HG02678 (cell line): ENCODE measurements around the gene CCDC71.

ENCODE experiments used
- ATAC-seq: cut with Tn5 transposase; IDR thresholded peaks from one replicate; pipeline ENCODE4 v1.9.1; 2021; ENCODE audit warnings: mild to moderate bottlenecking, moderate library complexity; ENCODE audit not compliant: unreplicated experiment

Gene CCDC71

DNA sequence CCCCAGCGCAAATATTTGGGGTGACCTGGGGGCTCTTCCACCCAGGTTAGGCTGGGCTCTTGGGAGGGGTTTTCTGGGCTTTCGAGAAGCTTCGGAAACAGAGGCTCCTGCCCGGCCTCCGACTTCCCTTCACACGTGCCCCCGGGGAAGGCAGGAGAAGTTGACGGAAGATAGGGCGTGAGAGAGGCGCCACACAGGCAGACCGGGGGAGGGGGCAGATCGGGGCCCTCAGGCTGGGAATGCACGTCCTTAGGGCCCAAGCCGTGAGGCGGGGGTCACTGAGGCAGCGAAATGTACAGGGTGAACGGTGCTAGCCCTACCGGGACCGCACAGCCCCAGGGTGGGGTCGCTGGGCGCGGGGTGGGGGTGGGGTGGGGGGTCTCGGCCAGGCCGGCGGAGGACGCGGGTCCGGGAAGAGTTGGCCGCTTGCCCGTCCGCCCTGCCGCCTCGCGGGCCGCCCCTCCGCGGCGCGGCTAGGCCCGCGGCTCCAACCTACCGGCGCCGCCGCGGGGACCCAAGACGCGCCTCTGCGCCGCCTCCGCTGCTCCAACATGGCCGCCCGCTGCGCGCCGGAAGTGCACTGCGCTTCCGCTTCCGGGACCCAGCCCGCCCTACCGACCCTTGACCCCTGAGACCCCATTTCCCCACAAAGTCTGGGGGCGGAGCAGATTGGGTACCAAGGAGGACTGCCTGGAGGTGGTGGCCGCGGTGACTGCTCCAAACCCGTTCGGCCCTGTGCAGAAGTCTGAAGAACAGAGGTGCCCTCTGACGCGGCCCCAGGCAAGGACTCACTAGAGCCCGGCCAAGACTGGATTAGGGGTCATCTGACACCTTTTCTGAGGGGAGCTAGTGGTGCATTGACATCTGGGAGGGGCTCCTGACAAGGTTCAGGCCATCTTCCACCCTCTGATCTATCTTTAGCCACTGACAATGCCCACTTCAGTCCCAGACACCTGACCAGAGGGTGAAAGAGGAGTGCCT, at the start of gene CCDC71:
TSS of gene CCDC71 (minus strand) at position 561 of the 981 bp plus-strand sequence. CDS start 2,123 bp downstream, outside the sequence.
- peak; percentile 70 for ATAC-seq

DNA sequence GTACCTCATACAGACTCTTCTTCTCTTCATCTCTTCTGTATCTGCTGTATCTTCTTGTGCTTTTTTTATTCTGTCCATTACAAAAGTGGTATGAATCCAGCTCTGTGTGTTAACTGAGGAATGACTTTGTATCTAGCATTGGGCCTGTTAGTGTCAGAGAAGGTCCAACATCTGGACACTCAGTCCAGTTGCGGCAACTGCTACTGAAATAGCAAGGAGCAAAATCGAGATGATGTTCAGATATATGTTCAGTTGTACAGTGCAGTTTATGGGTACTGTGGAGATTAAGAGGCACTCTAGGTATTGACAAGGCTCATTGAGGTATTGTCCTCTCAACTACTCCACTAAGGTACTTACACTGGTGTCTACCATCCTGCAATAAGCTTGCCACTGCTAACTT, 47.9 kb upstream of the CCDC71 start:
- ATAC-seq = no peak

DNA sequence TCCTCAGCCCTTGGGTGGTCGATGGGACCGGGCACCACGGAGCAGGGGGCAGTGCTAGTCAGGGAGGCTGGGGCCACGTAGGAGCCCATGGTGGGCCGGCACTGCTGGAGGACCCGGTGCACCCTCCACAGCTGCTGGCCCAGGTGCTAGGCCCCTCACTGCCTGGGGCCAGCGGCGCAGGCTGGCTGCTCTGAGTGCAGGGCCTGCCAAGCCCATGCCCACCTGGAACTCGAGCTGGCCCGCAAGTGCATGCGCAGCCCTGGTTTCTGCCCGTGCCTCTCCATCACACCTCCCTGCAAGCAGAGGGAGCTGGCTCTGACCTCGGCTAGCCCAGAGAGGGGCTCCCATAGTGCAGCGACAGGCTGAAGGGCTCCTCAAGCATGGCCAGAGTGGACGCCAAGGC, 47.4 kb upstream of the CCDC71 start:
- ATAC-seq = no peak

DNA sequence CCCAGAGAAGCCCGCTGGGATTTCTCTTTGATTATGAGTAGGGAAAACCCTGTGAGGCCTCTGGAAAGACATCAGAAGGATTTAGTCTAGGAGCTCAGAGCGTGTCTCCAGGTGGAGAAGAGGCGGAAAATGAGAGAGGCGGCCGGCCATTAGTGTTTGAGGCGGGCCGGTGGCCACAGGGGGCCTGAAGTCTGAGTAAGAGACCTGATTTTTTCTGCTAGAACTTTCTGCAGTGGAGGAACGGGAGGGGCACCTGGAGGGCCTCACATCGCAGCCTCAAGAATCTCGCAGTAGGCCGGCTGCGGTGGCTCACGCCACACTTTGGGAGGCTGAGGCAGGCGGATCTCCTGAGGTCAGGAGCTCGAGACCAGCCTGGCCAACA, 33.8 kb upstream of the CCDC71 start:
- no peak for ATAC-seq

DNA sequence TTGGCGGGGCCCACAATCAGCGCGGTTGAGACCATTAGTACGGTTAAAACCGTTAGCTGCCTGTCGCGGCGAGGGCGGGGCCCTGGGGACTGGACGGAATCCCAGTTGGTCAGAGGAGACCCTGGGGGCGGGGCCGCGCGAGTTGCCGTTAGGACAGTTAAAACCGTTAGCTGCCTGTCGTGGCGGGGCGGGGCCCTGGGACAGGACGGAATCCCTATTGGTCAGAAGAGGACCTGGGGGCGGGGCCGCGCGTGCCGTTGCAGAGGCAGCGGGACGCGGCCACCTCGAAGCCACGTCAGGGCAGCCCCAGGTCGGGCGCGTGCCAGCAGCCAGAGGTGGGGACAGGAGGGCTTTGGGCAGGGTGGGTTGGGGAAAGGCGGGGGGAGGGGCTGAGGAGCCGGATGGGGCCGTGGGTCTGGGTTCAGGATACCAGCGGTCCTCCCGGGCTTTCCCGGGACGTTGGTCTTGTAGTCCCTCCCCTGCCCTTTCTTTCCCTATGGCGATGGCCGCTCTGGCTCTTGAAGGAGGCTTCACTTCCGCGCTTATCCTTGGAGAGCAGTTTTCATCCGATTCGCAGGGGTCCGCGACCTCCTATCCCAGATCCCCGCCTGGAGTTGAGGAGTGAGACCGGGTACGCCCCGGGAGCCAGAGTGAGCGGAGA, 33.2 kb upstream of the CCDC71 start:
- no peak for ATAC-seq

DNA sequence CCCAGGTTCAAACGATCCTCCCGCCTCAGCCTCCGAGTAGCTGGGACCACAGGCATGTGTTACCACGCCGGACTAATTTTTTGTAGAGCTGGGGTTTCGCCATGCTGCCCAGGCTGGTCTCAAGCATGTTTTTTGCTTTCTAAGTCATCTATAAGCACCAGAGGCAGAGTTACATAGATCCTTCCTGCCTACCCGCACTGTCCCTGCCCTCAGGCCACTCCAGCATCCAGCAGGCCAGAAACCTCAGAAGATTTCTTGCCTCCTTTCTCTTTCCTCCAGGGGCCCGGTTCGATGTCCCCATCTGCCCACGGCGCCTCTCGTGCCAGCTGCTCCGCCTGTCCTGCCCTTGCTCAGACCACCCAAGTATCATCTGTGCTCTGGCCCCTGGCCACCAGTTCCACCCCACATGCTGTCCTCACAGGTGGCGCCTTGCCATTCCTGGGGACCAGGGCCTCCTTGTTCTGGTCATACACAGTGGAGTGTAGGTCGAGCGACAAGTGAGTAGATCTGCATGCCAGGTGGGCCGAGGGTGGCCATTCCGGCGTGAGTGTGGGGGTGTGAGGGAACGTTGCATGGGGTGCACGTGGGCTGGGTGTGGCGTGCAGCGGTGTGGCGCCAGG, 32.6 kb upstream of the CCDC71 start:
- ATAC-seq = no peak

DNA sequence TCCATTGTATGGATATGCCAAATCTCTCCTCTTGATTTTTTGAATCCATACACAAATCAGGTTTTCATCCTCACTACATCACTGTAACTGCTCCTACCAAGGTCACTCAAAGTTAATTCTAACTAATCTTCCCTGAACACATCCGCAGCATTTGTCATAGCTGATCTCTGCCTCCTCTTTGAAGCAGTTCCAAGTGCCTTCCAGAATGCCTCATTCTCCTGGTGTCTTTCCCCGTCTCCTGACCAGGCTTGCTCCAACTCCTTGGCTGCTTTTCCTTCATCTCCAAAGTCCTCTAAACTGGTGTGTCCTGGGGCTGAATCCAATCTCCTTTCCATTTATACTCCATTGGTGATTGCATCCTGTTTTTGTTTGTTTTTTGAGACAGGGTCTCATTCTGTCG, 32.0 kb upstream of the CCDC71 start:
- ATAC-seq = no peak

DNA sequence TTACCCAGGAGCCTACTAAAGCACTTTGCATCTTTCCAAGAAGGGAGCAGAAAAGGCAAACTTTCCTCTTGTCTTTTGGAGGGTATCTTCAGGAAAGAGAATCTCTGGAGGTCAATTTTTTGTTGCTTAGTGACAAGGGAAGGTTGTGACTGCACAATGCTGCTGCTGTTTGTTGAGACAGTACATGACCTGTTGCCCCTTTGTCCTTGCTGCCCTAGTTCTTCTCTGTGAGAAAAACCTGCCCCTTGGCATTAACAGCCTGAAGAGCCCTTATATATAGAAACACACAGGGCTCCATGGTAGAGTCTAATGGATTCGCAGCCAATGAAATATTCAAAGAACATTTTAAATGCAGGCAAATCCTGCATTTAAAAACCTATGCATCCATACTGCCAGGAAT, 25.6 kb upstream of the CCDC71 start:
- ATAC-seq = no peak

DNA sequence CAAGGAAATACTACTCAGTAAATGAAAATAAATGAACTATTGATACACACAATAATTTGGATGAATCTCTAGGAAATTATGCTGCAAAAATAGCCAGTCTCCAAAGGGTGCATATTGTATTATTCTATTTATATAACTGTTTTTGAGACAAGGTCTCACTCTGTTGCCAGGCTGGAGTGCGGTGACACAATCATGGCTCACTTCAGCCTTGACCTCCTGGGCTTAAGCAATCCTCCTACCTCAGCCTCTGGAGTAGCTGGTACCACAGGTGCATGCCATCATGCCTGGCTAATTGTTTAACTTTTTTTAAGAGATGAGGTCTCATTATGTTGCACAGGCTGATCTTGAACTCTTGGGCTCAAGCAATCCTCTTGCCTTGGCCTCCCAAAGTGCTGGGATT, 17.7 kb upstream of the CCDC71 start:
- ATAC-seq = no peak

DNA sequence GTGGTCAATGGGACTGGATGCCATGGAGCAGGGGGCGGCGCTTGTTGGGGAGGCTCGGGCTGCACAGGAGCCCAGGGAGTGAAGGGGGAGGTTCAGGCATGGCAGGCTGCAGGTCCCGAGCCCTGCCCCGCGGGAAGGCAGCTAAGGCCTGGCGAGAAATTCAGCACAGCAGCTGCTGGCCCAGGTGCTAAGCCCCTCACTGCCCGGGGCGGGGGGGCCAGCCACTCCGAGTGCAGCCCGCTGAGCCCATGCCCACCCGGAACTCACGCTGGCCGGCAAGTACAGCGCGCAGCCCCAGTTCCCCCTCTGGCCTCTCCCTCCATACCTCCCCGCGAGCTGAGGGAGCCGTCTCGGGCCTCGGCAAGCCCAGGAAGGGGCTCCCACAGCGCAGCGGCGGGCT, 16.6 kb upstream of the CCDC71 start:
- ATAC-seq = no peak

DNA sequence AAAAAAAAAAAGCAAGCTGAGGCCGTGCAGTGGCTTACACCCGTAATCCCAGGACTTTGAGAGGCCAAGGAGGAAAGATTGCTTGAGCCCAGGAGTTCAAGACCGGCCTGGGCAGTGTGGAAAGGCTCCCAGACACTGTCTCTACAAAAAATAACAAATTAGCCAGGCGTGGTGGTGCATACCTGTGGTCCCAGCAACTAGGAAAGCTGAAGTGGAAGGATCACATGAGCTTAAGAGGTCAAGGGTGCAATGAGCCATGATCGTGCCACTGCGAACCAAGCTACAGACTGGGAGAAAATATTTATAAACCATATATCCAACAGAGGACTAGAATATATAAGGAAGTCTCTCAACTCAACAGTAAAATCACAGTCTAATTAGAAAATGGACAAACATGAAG, 15.2 kb upstream of the CCDC71 start:
- no peak for ATAC-seq

DNA sequence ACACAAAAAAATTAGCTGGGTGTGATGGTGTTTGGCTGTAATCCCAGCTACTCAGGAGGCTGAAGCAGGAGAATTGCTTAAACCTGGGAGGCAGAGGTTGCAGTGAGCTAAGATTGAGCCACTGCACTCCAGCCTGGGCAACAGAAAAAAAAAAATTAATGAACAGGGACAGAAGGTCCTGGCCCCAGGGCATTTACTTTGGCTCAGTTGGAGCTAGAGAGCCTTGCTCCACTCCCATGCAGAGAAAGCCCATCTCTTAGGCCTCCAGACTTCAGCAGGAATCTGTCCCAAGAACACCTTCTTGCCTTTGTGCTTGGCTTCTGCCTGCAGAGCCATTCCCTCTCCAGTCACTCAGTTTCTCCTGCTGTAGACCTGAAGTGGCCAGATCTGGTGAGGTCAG, 14.0 kb upstream of the CCDC71 start:
- ATAC-seq = no peak

DNA sequence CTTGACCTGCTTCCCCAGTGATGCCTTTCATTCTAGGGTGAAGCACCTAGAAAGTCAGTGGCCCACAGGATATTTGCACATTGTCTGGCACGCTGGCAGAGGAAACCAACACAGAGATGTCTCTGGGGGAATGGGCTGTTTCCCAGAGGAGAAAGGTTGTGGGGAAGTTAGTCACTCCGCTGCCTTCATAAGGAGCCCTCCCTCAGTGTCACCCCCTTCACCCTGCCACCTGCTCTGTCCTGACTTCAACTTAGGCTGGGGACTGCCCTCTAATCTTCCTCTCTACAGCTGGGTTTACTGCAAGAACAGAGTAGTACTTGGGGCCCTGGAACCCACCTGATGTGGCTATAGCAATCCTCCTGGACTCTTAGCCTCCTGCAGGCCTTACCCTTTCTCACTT, 10.9 kb upstream of the CCDC71 start:
- ATAC-seq = no peak

DNA sequence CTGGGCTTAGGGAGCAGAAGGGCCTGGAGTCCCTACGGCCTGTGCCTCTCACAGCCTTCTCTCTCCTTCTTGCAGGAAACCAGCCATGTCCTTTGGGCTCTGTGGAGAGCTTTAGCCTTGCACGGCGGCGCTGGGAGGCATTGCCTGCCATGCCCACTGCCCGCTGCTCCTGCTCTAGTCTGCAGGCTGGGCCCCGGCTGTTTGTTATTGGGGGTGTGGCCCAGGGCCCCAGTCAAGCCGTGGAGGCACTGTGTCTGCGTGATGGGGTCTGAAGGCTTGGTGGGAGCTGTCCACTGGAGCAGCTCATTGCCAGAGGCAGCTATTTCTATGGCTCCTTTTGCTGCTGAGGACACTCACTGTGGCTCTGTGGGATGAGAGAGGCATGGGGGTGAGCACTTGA, 9.4 kb upstream of the CCDC71 start:
- ATAC-seq = no peak

DNA sequence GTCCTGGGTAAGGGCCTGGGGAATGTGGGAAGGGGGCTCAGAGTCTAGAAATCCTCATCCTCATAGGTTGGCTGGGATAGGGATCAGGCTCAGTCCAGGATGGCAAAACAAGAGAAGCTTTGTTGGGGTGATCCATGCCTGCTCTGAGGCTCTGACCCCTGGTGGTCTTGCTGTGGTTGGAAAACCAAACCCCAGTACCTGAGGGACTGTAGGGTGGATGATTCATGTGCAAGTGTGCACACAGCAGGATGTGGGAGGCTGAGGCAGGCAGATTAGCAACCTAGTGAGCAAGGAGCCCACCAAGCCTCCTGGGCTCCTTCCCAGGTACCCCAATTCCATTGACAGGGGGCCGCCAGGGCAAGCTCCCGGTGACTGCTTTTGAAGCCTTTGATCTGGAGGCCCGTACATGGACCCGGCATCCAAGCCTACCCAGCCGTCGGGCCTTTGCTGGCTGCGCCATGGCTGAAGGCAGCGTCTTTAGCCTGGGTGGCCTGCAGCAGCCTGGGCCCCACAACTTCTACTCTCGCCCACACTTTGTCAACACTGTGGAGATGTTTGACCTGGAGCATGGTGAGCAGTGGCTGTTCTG, 8.4 kb upstream of the CCDC71 start:
- no peak for ATAC-seq

DNA sequence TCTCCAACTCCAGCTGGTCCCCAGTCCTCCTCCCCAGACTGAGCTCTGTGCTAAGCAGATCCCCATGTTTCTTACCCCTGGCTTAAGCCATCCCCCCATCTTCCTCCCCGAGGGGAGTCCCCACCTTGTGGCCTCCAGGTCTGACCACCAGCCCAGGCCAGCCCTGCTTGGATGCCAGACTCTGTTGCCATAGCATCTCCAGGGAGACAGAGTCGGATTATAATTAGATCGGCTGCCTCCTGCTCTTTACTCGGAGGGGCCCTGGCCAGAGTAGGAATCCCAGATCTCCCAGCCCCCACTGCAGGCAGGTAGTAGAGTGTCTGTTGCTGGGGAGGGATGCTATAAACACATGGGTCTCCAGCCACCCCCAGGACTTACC, 7.7 kb upstream of the CCDC71 start:
- ATAC-seq = no peak

DNA sequence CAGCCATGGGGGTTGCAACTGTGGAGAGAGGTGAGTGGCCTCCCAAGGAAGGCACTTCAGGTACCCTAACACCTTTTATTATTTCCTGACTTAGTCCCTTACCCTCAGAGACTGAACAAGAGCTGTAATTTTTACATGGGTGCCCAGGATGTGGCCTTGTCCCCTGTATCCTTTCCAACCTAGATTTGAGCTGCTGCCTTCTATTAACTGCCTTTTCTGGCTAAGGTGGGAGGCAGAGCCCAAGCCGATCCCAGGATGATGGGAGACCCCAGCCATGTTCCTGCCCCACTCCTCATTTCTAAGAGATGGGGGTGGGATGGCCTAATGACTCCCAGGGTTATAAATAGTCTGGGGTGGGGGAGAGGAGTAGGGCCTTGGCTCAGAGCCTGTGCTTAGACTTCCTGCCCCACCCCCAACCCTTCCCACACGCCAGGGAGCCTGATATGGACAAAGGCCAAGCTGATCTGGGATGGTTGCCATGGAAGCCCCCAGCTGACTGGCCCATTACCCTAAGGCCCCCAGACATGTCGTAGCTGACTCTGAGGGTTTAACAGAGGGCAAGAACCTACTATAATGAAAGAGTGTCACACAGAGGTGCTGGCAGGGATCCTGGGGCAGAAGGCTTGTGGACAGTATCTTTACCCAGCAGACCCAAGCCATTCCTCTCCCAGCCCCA, 7.1 kb upstream of the CCDC71 start:
- ATAC-seq = no peak

DNA sequence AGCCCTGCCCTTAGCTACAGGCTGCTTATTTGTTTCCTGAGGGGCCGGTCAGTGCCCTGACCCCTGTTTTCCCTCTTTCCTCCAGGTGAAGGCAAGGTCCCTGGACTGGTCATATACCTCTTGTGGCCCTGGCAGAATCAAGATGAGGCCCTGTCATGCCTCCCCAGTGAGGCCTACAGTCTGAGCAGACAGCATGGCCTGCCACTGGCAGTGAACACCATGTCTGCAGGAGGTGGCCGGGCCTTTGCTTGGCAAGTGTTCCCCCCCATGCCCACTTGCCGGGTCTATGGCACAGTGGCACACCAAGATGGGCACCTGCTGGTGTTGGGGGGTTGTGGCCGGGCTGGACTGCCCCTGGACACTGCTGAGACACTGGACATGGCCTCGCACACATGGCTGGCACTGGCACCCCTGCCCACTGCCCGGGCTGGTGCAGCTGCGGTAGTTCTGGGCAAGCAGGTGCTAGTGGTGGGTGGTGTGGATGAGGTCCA, 6.5 kb upstream of the CCDC71 start:
- no peak for ATAC-seq

DNA sequence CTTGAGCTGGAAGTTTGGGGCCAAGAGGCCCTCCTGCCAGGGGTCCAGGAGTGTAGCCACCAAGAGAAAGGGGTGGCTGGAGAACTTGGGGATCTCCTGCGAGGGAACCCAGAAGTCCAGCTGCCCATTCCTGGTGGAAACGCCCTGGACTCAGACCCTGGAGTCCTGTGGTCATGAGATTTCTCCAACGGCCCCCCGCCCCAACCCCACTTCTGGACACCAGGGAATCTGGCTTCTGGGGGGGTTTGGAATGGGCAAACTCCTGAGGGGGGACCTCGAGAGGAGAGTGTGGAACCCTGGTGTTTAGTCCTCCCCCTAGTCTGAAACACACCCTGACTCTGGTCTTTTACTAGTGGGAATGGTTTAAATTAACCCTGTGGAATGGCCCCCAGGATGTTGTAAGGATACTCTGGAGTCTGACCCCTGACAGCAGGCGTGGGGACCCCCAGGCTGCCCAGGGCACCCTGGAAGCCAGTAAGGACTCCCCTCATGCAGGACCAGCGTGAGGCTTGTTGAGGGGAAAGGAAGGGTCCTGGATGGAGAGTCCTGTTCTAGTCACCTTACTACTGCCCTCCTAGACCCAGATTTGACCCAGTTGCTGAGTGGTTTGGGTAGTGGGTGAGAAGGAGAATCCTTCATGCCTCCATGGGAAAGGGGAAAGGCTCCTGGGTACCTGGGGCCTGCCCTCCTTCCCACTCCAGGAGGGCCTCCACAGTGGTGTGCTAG, 5.8 kb upstream of the CCDC71 start:
- ATAC-seq = no peak

DNA sequence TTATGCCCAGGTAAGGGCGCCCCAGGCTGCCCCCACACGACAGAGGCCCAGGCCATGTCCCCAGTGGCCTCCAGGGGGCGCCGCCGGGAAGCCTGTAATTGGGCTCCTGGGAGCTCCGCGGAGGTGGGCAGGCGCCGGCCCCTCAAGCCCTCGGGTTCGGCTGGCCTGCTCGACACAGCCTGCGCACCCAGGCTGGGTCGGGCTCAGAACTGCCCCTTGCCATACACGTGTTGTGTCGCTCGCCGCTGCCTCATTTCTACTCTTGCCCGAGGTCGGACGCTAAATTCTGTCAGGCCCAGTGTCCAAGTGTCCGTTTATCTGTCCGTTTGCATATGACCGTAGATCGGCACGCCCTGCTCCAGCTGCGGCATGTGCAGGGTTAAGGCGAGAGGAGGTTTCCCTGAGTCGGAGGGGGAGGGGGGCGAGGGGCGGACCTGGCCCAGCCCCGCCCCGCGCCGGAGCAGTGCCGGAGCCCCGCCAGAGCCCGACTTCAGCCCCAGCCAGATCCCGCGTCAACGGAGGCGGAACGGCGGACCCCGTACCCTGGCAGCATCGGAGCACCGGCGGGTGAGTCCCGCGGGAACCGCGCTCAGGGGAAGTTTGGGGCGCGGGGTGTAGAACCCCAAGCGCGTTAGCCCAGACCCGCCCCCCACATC, 5.1 kb upstream of the CCDC71 start, which contains the start of gene KLHDC8B:
TSS of gene KLHDC8B (plus strand) at position 480 of the 656 bp plus-strand sequence. CDS start 1,172 bp downstream, outside the sequence.
- ATAC-seq = peak; percentile 46
